HepG2 (cell line): Measurements from ENCODE around the gene SYNJ2. TPM values are rescaled to one million over a fixed set of nuclear protein-coding genes. Genes with fewer than 3 reads are reported as not detected.

Experiments
- CENPBD1 ChIP-seq: sonication (generic); formaldehyde crosslinking; IDR thresholded peaks from 2 replicates; pipeline ENCODE4 v1.8.0; 2022; ENCODE audit warnings: missing genetic modification reagents, low read depth, mild to moderate bottlenecking, borderline replicate concordance
- DNMT3B ChIP-seq: conservative IDR thresholded peaks from 2 replicates; pipeline ENCODE4 v1.6.1; 2016; ENCODE audit warnings: missing biosample characterization, control low read depth
- E2F5 ChIP-seq: sonication (generic); formaldehyde crosslinking; conservative IDR thresholded peaks from 2 replicates; pipeline ENCODE4 v1.4.0; 2020; ENCODE audit warnings: missing genetic modification reagents
- ELF1 ChIP-seq: sonication (generic); formaldehyde crosslinking; IDR thresholded peaks from 2 replicates; pipeline ENCODE4 v1.4.0; 2020; ENCODE audit warnings: missing genetic modification reagents
- GLMP ChIP-seq: sonication (generic); formaldehyde crosslinking; IDR thresholded peaks from 2 replicates; pipeline ENCODE4 v1.9.0; 2021; ENCODE audit warnings: missing genetic modification reagents, mild to moderate bottlenecking, borderline replicate concordance
- HNF1A ChIP-seq, 2 experiments: sonication (generic) in 1 of 2; formaldehyde crosslinking in 1 of 2; IDR thresholded peaks; 2 replicates each; pipeline versions ENCODE4 v1.4.0 to v1.6.1; 2016 to 2020; ENCODE audit warnings: borderline replicate concordance in 1 of 2, low read depth in 1 of 2, mild to moderate bottlenecking in 1 of 2, missing genetic modification reagents in 1 of 2
- HOXA9 ChIP-seq: sonication (generic); formaldehyde crosslinking; IDR thresholded peaks from 2 replicates; pipeline ENCODE4 v1.8.1; 2022; ENCODE audit warnings: missing genetic modification reagents, mild to moderate bottlenecking, moderate library complexity, borderline replicate concordance
- IRX3 ChIP-seq: sonication (generic); formaldehyde crosslinking; IDR thresholded peaks from 2 replicates; pipeline ENCODE4 v1.8.1; 2023; ENCODE audit warnings: mild to moderate bottlenecking, low read depth, missing genetic modification reagents, borderline replicate concordance
- MYC ChIP-seq: sonication (generic); formaldehyde crosslinking; IDR thresholded peaks from 2 replicates; pipeline ENCODE4 v1.9.0; 2021; ENCODE audit warnings: missing genetic modification reagents, borderline replicate concordance
- NR1H2 ChIP-seq: sonication (generic); formaldehyde crosslinking; IDR thresholded peaks from 2 replicates; pipeline ENCODE4 v1.8.1; 2022; ENCODE audit warnings: low read depth, missing genetic modification reagents, borderline replicate concordance
- RFXANK ChIP-seq: IDR thresholded peaks from 2 replicates; pipeline ENCODE4 v1.6.1; 2016
- SRSF1 ChIP-seq: fragments of 200-400 bp; formaldehyde crosslinking; optimal IDR thresholded peaks from 2 replicates; pipeline ENCODE3; 2017; ENCODE audit warnings: mild to moderate bottlenecking, low read depth, low read length, moderate library complexity
- SYNCRIP ChIP-seq: fragments of 200-400 bp; formaldehyde crosslinking; IDR thresholded peaks from 2 replicates; pipeline ENCODE4 v1.6.1; 2018; ENCODE audit warnings: mild to moderate bottlenecking, low read depth, low read length; ENCODE audit not compliant: insufficient read depth
- TBL1XR1 ChIP-seq: fragments of 150-350 bp; IDR thresholded peaks from 2 replicates; pipeline ENCODE4 v1.6.1; 2014; ENCODE audit warnings: borderline replicate concordance, low read length; ENCODE audit not compliant: partially characterized antibody
- TEAD3 ChIP-seq: optimal IDR thresholded peaks from 2 replicates; pipeline ENCODE3; 2016; ENCODE audit warnings: borderline replicate concordance
- WIZ ChIP-seq: sonication (generic); formaldehyde crosslinking; IDR thresholded peaks from 2 replicates; pipeline ENCODE4 v1.5.1; 2020; ENCODE audit warnings: mild to moderate bottlenecking, missing genetic modification reagents
- ZBTB21 ChIP-seq: sonication (generic); formaldehyde crosslinking; IDR thresholded peaks from 2 replicates; pipeline ENCODE4 v1.4.0; 2020; ENCODE audit warnings: missing genetic modification reagents
- ZKSCAN5 ChIP-seq: sonication (generic); formaldehyde crosslinking; IDR thresholded peaks from 2 replicates; pipeline ENCODE4 v1.5.1; 2020; ENCODE audit warnings: mild to moderate bottlenecking, missing genetic modification reagents
- ZMYM4 ChIP-seq: sonication (generic); formaldehyde crosslinking; IDR thresholded peaks from 2 replicates; pipeline ENCODE4 v1.8.1; 2023; ENCODE audit warnings: mild to moderate bottlenecking, missing genetic modification reagents
- ZNF143 ChIP-seq: sonication (generic); formaldehyde crosslinking; IDR thresholded peaks from 2 replicates; pipeline ENCODE4 v1.4.0; 2020; ENCODE audit warnings: missing genetic modification reagents
- ZNF530 ChIP-seq: sonication (generic); formaldehyde crosslinking; IDR thresholded peaks from 2 replicates; pipeline ENCODE4 v1.5.0; 2020; ENCODE audit warnings: low read depth, mild to moderate bottlenecking, missing genetic modification reagents
- ZNF619 ChIP-seq: sonication (generic); formaldehyde crosslinking; IDR thresholded peaks from 2 replicates; pipeline ENCODE4 v1.4.0; 2020; ENCODE audit warnings: mild to moderate bottlenecking, missing genetic modification reagents
- ZSCAN25 ChIP-seq: sonication (generic); formaldehyde crosslinking; IDR thresholded peaks from 2 replicates; pipeline ENCODE4 v1.8.0; 2022; ENCODE audit warnings: mild to moderate bottlenecking, missing genetic modification reagents
- ZSCAN9 ChIP-seq: IDR thresholded peaks from 2 replicates; pipeline ENCODE4 v1.6.1; 2016; ENCODE audit warnings: borderline replicate concordance
- polyA plus RNA-seq, 8 experiments: library from polyadenylated mRNA; depleted of rRNA in 3 of 8; stranded (reverse) in 7 of 8; unstranded in 1 of 8; fragments of >200 nt; fragmentation: Illumina TruSeq in 4 of 8; extraction: Trizol in 4 of 8; gene quantifications; 2 replicates each; pipeline versions ENCODE4 v1.2.1 to v1.2.3, GENCODE V29; 2011 to 2016; ENCODE audit warnings: low read depth in 4 of 8, missing spikeins in 1 of 8, mixed read lengths in 1 of 8; ENCODE audit not compliant: insufficient read depth in 1 of 8
- total RNA-seq, 5 experiments: library from RNA; depleted of rRNA; stranded (reverse); fragments of >200 nt; fragmentation: Illumina TruSeq; extraction: Trizol; gene quantifications; 2 replicates each; pipeline ENCODE4 v1.2.3, GENCODE V29; 2016; ENCODE audit warnings: low read depth in 1 of 5

The SYNJ2 gene
- total and polyA plus RNA-seq, 2 of the 13 experiments (the other 11 are each of a cell fraction or from before 2014, with no cell fraction given) = 39.1 to 57.6 TPM

- TF ChIP-seq HNF1A (IDR thresholded peaks at IDR 0.05; ENCODE audit: low read depth) (no peak), HNF1A (CRISPR knock-in tag; IDR thresholded peaks at IDR 0.05; ENCODE audit: borderline replicate concordance) (0 out of 2 replicates have a peak, but pooled peaks have one; percentile 23), TEAD3 (CRISPR knock-in tag) (peak; percentile 73), ZNF619 (CRISPR knock-in tag) (no peak), ZSCAN25 (CRISPR knock-in tag) (peak; percentile 60; the same call in 1 of the 2 replicates), DNMT3B (CRISPR knock-in tag) (no peak), WIZ (CRISPR knock-in tag) (no peak), ZNF143 (CRISPR knock-in tag) (no peak), ZKSCAN5 (no peak), MYC (CRISPR knock-in tag) (peak; percentile 37; the same call in 1 of the 2 replicates), HOXA9 (CRISPR knock-in tag) (no peak), GLMP (CRISPR knock-in tag) (no peak), TBL1XR1 (peak; percentile 52), RFXANK (CRISPR knock-in tag) (no peak), SYNCRIP (no peak), CENPBD1 (CRISPR knock-in tag) (no peak), IRX3 (CRISPR knock-in tag) (no peak), ZBTB21 (CRISPR knock-in tag) (no peak), SRSF1 (no peak), E2F5 (CRISPR knock-in tag) (no peak), ZNF530 (CRISPR knock-in tag) (no peak), NR1H2 (CRISPR knock-in tag) (no peak), ZSCAN9 (no peak; the same call in 1 of the 2 replicates), ELF1 (CRISPR knock-in tag) (no peak), ZMYM4 (no peak)
Measured at GRCh38 chr6:157982563-157983405, 1.1 kb downstream of the SYNJ2 start (continued).
